Measurements from ENCODE around the gene CIDEC. TPM values are rescaled to one million over a fixed set of nuclear protein-coding genes. Genes with fewer than 3 reads are reported as not detected.

Gene CIDEC
- total RNA-seq, 4 donors from 2014 or later: 0.26 to 1.1 TPM; not detected in 2

DNA sequence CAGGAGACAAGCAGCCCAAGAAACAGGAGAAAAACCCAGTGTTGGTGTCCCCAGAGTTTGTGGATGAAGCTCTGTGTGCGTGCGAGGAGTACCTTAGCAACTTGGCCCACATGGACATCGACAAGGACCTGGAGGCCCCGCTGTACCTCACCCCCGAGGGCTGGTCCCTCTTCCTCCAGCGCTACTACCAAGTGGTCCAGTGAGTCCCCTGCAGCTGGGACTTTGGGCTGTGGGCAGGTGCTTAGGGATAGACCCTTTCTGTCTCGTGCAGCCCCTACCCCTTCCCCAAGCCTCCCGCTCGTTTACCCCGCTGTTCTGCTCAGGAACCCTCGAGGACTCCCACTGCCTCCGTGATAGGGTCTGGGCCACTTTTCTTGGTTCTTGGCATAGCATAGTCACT, 59.5 kb downstream of the CIDEC start:
- no peak for TF ChIP-seq POLR2A (IDR thresholded peaks at IDR 0.05)
- TF ChIP-seq, protein P1, sequence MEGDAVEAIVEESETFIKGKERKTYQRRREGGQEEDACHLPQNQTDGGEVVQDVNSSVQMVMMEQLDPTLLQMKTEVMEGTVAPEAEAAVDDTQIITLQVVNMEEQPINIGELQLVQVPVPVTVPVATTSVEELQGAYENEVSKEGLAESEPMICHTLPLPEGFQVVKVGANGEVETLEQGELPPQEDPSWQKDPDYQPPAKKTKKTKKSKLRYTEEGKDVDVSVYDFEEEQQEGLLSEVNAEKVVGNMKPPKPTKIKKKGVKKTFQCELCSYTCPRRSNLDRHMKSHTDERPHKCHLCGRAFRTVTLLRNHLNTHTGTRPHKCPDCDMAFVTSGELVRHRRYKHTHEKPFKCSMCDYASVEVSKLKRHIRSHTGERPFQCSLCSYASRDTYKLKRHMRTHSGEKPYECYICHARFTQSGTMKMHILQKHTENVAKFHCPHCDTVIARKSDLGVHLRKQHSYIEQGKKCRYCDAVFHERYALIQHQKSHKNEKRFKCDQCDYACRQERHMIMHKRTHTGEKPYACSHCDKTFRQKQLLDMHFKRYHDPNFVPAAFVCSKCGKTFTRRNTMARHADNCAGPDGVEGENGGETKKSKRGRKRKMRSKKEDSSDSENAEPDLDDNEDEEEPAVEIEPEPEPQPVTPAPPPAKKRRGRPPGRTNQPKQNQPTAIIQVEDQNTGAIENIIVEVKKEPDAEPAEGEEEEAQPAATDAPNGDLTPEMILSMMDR (IDR thresholded peaks at IDR 0.05): no peak
- no peaks in the 10 kb centered on the region for H3K4me1 ChIP-seq
- no peaks in the 10 kb centered on the region for H3K9me3 ChIP-seq
- no peak overlapping the region for H3K27ac ChIP-seq
- DNase-seq: no peak
- H3K27me3 ChIP-seq: no peaks in the 10 kb centered on the region
- intact Hi-C loops (cut with DNase I; ENCODE audit: low total_unique reads): no loop called here
- H3K4me3 ChIP-seq: no peak overlapping the region
- no peaks in the 10 kb centered on the region for H3K36me3 ChIP-seq

DNA sequence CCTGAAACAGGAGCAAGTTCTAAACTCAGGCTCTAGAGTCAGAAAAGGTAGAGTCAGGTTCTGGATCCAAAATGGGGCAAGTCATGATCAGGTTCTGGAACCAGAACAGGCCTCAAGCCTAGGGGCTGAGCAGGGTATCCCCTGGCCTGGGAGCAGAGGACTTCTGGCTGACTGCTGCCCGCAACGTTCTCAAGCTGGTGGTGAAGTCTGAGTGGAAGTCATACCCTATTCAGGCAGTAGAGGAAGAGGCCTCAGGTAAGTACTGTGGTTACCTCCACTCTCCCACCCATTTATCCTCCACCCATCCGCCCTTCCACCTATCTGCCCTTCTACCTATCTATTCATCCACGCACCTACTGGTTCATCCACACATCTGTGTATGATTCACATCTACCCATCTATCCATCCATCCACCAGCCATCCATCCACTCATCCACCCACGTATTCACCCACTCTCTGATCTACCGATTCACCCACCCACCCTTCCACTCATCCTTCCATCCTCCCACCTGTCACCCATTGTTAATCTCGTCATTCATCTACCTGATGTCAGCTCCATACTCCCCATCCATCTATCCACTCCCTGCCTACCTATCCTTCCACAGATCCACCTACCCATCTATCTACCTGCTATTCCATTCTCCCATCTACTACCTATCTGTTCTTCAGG, 61.3 kb downstream of the CIDEC start:
- Histone ChIP-seq H3K36me3 (no peaks in the 10 kb centered on the region), H3K9me3 (no peaks in the 10 kb centered on the region), H3K27ac (no peak overlapping the region), H3K4me3 (no peak overlapping the region), H3K4me1 (no peaks in the 10 kb centered on the region), H3K27me3 (no peaks in the 10 kb centered on the region)
- no peak for DNase-seq
- intact Hi-C loops (cut with DNase I; ENCODE audit: low total_unique reads): no loop called here
- TF ChIP-seq, protein P1 (IDR thresholded peaks at IDR 0.05): no peak
- no peak for TF ChIP-seq POLR2A (IDR thresholded peaks at IDR 0.05)

DNA sequence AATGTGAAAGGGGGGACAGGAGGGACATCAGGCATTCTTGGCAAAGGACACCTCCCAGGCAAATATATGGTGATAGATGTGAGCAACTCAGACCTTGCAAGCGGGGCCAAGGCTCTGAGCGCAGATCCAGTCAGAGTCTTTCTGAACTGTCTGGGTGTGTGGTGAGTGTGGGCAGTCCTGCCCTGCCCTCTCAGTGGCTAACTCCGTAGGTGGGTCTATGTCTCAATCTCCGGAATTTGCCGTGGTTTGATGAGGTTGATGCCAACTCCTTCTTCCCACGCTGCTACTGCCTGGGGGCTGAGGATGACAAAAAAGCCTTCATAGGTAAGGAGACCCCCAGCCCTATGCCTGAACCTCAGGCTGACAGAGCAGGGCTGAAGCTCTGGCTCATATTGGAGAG, 62.6 kb downstream of the CIDEC start:
- no peak for DNase-seq
- intact Hi-C loops (cut with DNase I; ENCODE audit: low total_unique reads): no loop called here
- TF ChIP-seq, protein P1 (IDR thresholded peaks at IDR 0.05): no peak
- no peak for TF ChIP-seq POLR2A (IDR thresholded peaks at IDR 0.05)
- Histone ChIP-seq H3K9me3 (no peaks in the 10 kb centered on the region), H3K4me3 (no peak overlapping the region), H3K27me3 (no peaks in the 10 kb centered on the region), H3K36me3 (no peaks in the 10 kb centered on the region), H3K27ac (no peak overlapping the region), H3K4me1 (no peaks in the 10 kb centered on the region)

Small RNA genes lying within 50 kb of the gene (small RNA-seq; reads per million reads assigned to genes)
- gene RNU6-882P: not detected

Other genes with a start within 250 kb of the CIDEC start
- 10 to 100 TPM; 11.8 to 32.4 (median 22.2) TPM for gene MTMR14, start 230.7 kb downstream of the CIDEC start, total RNA-seq
- gene CPNE9, start 176.4 kb downstream of the CIDEC start, total RNA-seq: not detected
- 10 to 100 TPM; 10.8 to 36.0 (median 16.7) TPM for gene BRPF1, start 148.5 kb downstream of the CIDEC start, total RNA-seq
- gene OGG1, start 130.3 kb downstream of the CIDEC start, total RNA-seq: 10 to 100 TPM; 29.8 to 60.7 (median 44.2) TPM
- 10 to 100 TPM; 19.1 to 63.0 (median 56.7) TPM for gene CAMK1, start 110.3 kb downstream of the CIDEC start, total RNA-seq
- gene TADA3, start 87.8 kb downstream of the CIDEC start, total RNA-seq: 10 to 100 TPM; 35.9 to 65.4 (median 55.3) TPM
- 100 to 1,000 TPM in 3 of 4 donors, 10 to 100 TPM in 1; 44.7 to 176 (median 142) TPM for gene ARPC4, start 87.2 kb downstream of the CIDEC start, total RNA-seq
- gene TTLL3, start 70.0 kb downstream of the CIDEC start, total RNA-seq: 100 to 1,000 TPM in 1 of 4 donors, 10 to 100 TPM in 3; 67.1 to 349 (median 83.7) TPM
- gene RPUSD3, start 36.2 kb downstream of the CIDEC start, total RNA-seq: 10 to 100 TPM in 3 of 4 donors, 1 to 10 TPM in 1; 9.7 to 35.8 (median 26.9) TPM
- 10 to 100 TPM; 22.0 to 80.6 (median 35.8) TPM for gene JAGN1, start 10.4 kb upstream of the CIDEC start, total RNA-seq
- gene IL17RE, start 22.6 kb upstream of the CIDEC start, total RNA-seq: 10 to 100 TPM in 1 of 4 donors, 1 to 10 TPM in 2, under 1 TPM in 1; 0.26 to 10.7 (median 5.0) TPM
- gene IL17RC, start 36.8 kb upstream of the CIDEC start, total RNA-seq: 10 to 100 TPM in 3 of 4 donors, 1 to 10 TPM in 1; 9.7 to 63.7 (median 33.9) TPM
- 10 to 100 TPM; 20.4 to 38.8 (median 29.1) TPM for gene CRELD1, start 53.6 kb upstream of the CIDEC start, total RNA-seq
- 1 to 10 TPM in 3 of 4 donors, under 1 TPM in 1; 0.51 to 8.2 (median 2.2) TPM for gene PRRT3, start 72.2 kb upstream of the CIDEC start, total RNA-seq
- 100 to 1,000 TPM in 1 of 4 donors, 10 to 100 TPM in 2, 1 to 10 TPM in 1; 9.1 to 162 (median 44.0) TPM for gene EMC3, start 106.6 kb upstream of the CIDEC start, total RNA-seq
- 10 to 100 TPM in 1 of 4 donors, 1 to 10 TPM in 2, not detected in 1; 3.0 to 17.7 (median 3.6) TPM for gene FANCD2, start 146.2 kb upstream of the CIDEC start, total RNA-seq
- not detected for gene FANCD2OS, start 228.0 kb upstream of the CIDEC start, total RNA-seq
- 100 to 1,000 TPM in 3 of 4 donors, 10 to 100 TPM in 1; 89.1 to 145 (median 117) TPM for gene BRK1, start 235.4 kb upstream of the CIDEC start, total RNA-seq